ENCODE measurements around the gene NOMO2.
"Not testable (repeated sequence)": the region's sequence is repeated elsewhere in the genome, so short reads cannot be mapped to it uniquely, and the experiment has no call there.

NOMO2 gene

GRCh38 chr16:18597734-18598133 lies 35.8 kb upstream of the NOMO2 start:
- H3K18ac ChIP-seq (ENCODE audit: low read length); H4K5ac ChIP-seq (ENCODE audit: low read length); H3K79me2 ChIP-seq (ENCODE audit: control insufficient read depth, insufficient read depth, low read length); H2BK15ac ChIP-seq (replicated peaks; ENCODE audit: low read depth); DNase-seq; H3K4ac ChIP-seq (ENCODE audit: low read depth, low read length); H3K9ac ChIP-seq (ENCODE audit: low read length); H3K4me2 ChIP-seq (ENCODE audit: low read length); H2BK5ac ChIP-seq (ENCODE audit: low read length); H3K27ac ChIP-seq (ENCODE audit: low read depth, low read length); H3K23ac ChIP-seq (ENCODE audit: low read length); H2AK5ac ChIP-seq (ENCODE audit: low read length); H3K4me1 ChIP-seq (ENCODE audit: control insufficient read depth, low read depth, low read length); H3K27me3 ChIP-seq (ENCODE audit: insufficient read depth, low read length, poor library complexity); H3K36me3 ChIP-seq (ENCODE audit: control insufficient read depth, insufficient read depth, low read length); H3K56ac ChIP-seq (ENCODE audit: low read length); H3K79me1 ChIP-seq (ENCODE audit: low read length); H3K4me3 ChIP-seq (ENCODE audit: low read length); H4K8ac ChIP-seq (ENCODE audit: low read depth, low read length); H2BK120ac ChIP-seq (ENCODE audit: low read depth, low read length): not testable (repeated sequence)
- no CpG with 5 or more reads among the region's 2 CpGs for WGBS (ENCODE audit: extremely low coverage, insufficient coverage, low lambda C conversion rate)

- not testable (repeated sequence) for H3K4ac ChIP-seq (ENCODE audit: low read depth, low read length); H3K4me3 ChIP-seq (ENCODE audit: low read length); H3K79me1 ChIP-seq (ENCODE audit: low read length); H3K4me1 ChIP-seq (ENCODE audit: control insufficient read depth, low read depth, low read length); H2BK5ac ChIP-seq (ENCODE audit: low read length); H2BK120ac ChIP-seq (ENCODE audit: low read depth, low read length); H2AK5ac ChIP-seq (ENCODE audit: low read length); H3K23ac ChIP-seq (ENCODE audit: low read length); H3K56ac ChIP-seq (ENCODE audit: low read length); H3K4me2 ChIP-seq (ENCODE audit: low read length); H3K27ac ChIP-seq (ENCODE audit: low read depth, low read length); H2BK15ac ChIP-seq (replicated peaks; ENCODE audit: low read depth); H3K9ac ChIP-seq (ENCODE audit: low read length); H4K8ac ChIP-seq (ENCODE audit: low read depth, low read length); H3K27me3 ChIP-seq (ENCODE audit: insufficient read depth, low read length, poor library complexity); DNase-seq; H3K36me3 ChIP-seq (ENCODE audit: control insufficient read depth, insufficient read depth, low read length); H3K79me2 ChIP-seq (ENCODE audit: control insufficient read depth, insufficient read depth, low read length); H3K18ac ChIP-seq (ENCODE audit: low read length); H4K5ac ChIP-seq (ENCODE audit: low read length)
- WGBS (ENCODE audit: extremely low coverage, insufficient coverage, low lambda C conversion rate): no CpG with 5 or more reads among the region's 4 CpGs
Observed at GRCh38 chr16:18597319-18597718, 35.4 kb upstream of the NOMO2 start.

- H2BK15ac ChIP-seq (replicated peaks; ENCODE audit: low read depth); H3K79me1 ChIP-seq (ENCODE audit: low read length); H3K4me2 ChIP-seq (ENCODE audit: low read length); H3K4me3 ChIP-seq (ENCODE audit: low read length); H4K5ac ChIP-seq (ENCODE audit: low read length); H3K4me1 ChIP-seq (ENCODE audit: control insufficient read depth, low read depth, low read length); H3K36me3 ChIP-seq (ENCODE audit: control insufficient read depth, insufficient read depth, low read length); H2AK5ac ChIP-seq (ENCODE audit: low read length); H3K18ac ChIP-seq (ENCODE audit: low read length); DNase-seq; H3K9ac ChIP-seq (ENCODE audit: low read length); H3K79me2 ChIP-seq (ENCODE audit: control insufficient read depth, insufficient read depth, low read length); H3K27ac ChIP-seq (ENCODE audit: low read depth, low read length); H4K8ac ChIP-seq (ENCODE audit: low read depth, low read length); H3K27me3 ChIP-seq (ENCODE audit: insufficient read depth, low read length, poor library complexity); H3K4ac ChIP-seq (ENCODE audit: low read depth, low read length); H2BK5ac ChIP-seq (ENCODE audit: low read length); H2BK120ac ChIP-seq (ENCODE audit: low read depth, low read length); H3K56ac ChIP-seq (ENCODE audit: low read length); H3K23ac ChIP-seq (ENCODE audit: low read length): not testable (repeated sequence)
- no CpG with 5 or more reads among the region's 11 CpGs for WGBS (ENCODE audit: extremely low coverage, insufficient coverage, low lambda C conversion rate)
Observed at GRCh38 chr16:18595796-18596195, 33.9 kb upstream of the NOMO2 start.

GRCh38 chr16:18594880-18595279 lies 33.0 kb upstream of the NOMO2 start:
- not testable (repeated sequence) for H3K4ac ChIP-seq (ENCODE audit: low read depth, low read length); H2BK15ac ChIP-seq (replicated peaks; ENCODE audit: low read depth); H3K27ac ChIP-seq (ENCODE audit: low read depth, low read length); H4K8ac ChIP-seq (ENCODE audit: low read depth, low read length); H4K5ac ChIP-seq (ENCODE audit: low read length); H2BK120ac ChIP-seq (ENCODE audit: low read depth, low read length); H3K27me3 ChIP-seq (ENCODE audit: insufficient read depth, low read length, poor library complexity); H3K18ac ChIP-seq (ENCODE audit: low read length); H3K56ac ChIP-seq (ENCODE audit: low read length); H3K4me2 ChIP-seq (ENCODE audit: low read length); H3K9ac ChIP-seq (ENCODE audit: low read length); H2BK5ac ChIP-seq (ENCODE audit: low read length); H3K79me2 ChIP-seq (ENCODE audit: control insufficient read depth, insufficient read depth, low read length); H3K4me3 ChIP-seq (ENCODE audit: low read length); H2AK5ac ChIP-seq (ENCODE audit: low read length); H3K79me1 ChIP-seq (ENCODE audit: low read length); H3K23ac ChIP-seq (ENCODE audit: low read length); H3K36me3 ChIP-seq (ENCODE audit: control insufficient read depth, insufficient read depth, low read length); H3K4me1 ChIP-seq (ENCODE audit: control insufficient read depth, low read depth, low read length)
- WGBS (ENCODE audit: extremely low coverage, insufficient coverage, low lambda C conversion rate): no CpG with 5 or more reads among the region's 5 CpGs
- peak; percentile 11 for DNase-seq

- not testable (repeated sequence) for H3K56ac ChIP-seq (ENCODE audit: low read length); H2BK120ac ChIP-seq (ENCODE audit: low read depth, low read length); H3K4me2 ChIP-seq (ENCODE audit: low read length); H2BK15ac ChIP-seq (replicated peaks; ENCODE audit: low read depth); H3K23ac ChIP-seq (ENCODE audit: low read length); H3K27me3 ChIP-seq (ENCODE audit: insufficient read depth, low read length, poor library complexity); H3K4me3 ChIP-seq (ENCODE audit: low read length); H4K8ac ChIP-seq (ENCODE audit: low read depth, low read length); H3K79me2 ChIP-seq (ENCODE audit: control insufficient read depth, insufficient read depth, low read length); H3K18ac ChIP-seq (ENCODE audit: low read length); H4K5ac ChIP-seq (ENCODE audit: low read length); H3K36me3 ChIP-seq (ENCODE audit: control insufficient read depth, insufficient read depth, low read length); H2BK5ac ChIP-seq (ENCODE audit: low read length); H3K9ac ChIP-seq (ENCODE audit: low read length); H3K79me1 ChIP-seq (ENCODE audit: low read length); H3K27ac ChIP-seq (ENCODE audit: low read depth, low read length); H3K4me1 ChIP-seq (ENCODE audit: control insufficient read depth, low read depth, low read length); H2AK5ac ChIP-seq (ENCODE audit: low read length); H3K4ac ChIP-seq (ENCODE audit: low read depth, low read length)
- WGBS (ENCODE audit: extremely low coverage, insufficient coverage, low lambda C conversion rate): no CpG with 5 or more reads among the region's 5 CpGs
- DNase-seq: peak; percentile 48
Observed at GRCh38 chr16:18593904-18594303, 32.0 kb upstream of the NOMO2 start.

- not testable (repeated sequence) for H3K4me3 ChIP-seq (ENCODE audit: low read length); H4K5ac ChIP-seq (ENCODE audit: low read length); H3K79me2 ChIP-seq (ENCODE audit: control insufficient read depth, insufficient read depth, low read length); H3K4me1 ChIP-seq (ENCODE audit: control insufficient read depth, low read depth, low read length); H3K36me3 ChIP-seq (ENCODE audit: control insufficient read depth, insufficient read depth, low read length); DNase-seq; H2AK5ac ChIP-seq (ENCODE audit: low read length); H3K23ac ChIP-seq (ENCODE audit: low read length); H2BK120ac ChIP-seq (ENCODE audit: low read depth, low read length); H3K4ac ChIP-seq (ENCODE audit: low read depth, low read length); H2BK5ac ChIP-seq (ENCODE audit: low read length); H3K4me2 ChIP-seq (ENCODE audit: low read length); H3K18ac ChIP-seq (ENCODE audit: low read length); H3K9ac ChIP-seq (ENCODE audit: low read length); H3K79me1 ChIP-seq (ENCODE audit: low read length); H3K56ac ChIP-seq (ENCODE audit: low read length); H2BK15ac ChIP-seq (replicated peaks; ENCODE audit: low read depth); H3K27me3 ChIP-seq (ENCODE audit: insufficient read depth, low read length, poor library complexity); H4K8ac ChIP-seq (ENCODE audit: low read depth, low read length); H3K27ac ChIP-seq (ENCODE audit: low read depth, low read length)
- no CpG with 5 or more reads among the region's 5 CpGs for WGBS (ENCODE audit: extremely low coverage, insufficient coverage, low lambda C conversion rate)
Observed at GRCh38 chr16:18592982-18593381, 31.1 kb upstream of the NOMO2 start.
